A673 (cell line): ENCODE measurements around the gene CDCA4.

Experiments
- CTCF ChIP-seq: fragments of 300-800, 200-600 bp; sonication (generic); conservative IDR thresholded peaks from 2 replicates; pipeline ENCODE4 v1.5.1; 2017; ENCODE audit warnings: low read depth, mild to moderate bottlenecking, antibody characterized with exemption, low read length, moderate library complexity, mixed read lengths
- EZH2 ChIP-seq: fragments of 200-600 bp; sonication (generic); IDR thresholded peaks from 2 replicates; pipeline ENCODE4 v1.6.1; 2017; ENCODE audit warnings: borderline replicate concordance, low read depth, mild to moderate bottlenecking, mixed read lengths, antibody characterized with exemption, low read length; ENCODE audit not compliant: poor library complexity, severe bottlenecking

DNA sequence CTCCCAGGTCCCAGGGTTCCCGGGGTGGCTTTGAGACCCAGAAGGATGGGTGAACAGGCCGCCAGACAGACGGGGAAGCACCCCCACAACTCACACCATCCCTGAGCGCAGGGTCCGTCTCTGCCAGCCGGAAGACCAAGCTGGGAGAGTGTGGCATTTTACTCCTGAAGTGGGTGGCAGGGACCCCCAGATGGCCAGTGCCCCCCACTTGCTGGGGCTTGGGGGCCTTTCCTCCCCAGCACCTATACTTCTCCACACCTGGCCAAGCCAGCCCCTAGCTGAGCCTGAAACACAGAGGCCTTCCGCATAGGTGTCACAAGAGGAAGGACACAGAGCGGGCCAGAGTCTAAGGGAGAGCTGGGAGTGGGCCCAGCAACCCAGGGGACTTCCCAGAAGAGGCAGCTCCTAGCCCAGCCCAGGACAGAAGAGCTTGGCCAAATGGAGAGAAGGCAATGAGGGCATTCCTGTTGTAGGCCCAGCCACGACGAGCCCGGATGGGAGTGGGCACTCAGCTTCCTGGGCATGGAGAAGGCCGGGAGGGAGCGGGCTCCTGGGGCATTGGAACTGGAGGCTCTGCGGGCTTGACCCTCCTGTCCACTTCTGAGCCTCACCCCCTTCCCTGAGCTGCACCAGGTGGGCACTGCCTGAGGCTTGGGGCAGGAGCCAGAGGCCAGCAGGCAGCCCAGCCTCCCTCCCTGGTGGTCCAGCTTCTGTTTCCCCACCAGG, 46.1 kb downstream of the CDCA4 start:
- TF ChIP-seq CTCF (no peak), EZH2 (no peak)
